Stimulated activated naive B cell treated with anti-CD40 and anti-IgM and Interleukin-4, amounts not matched to agents 10 μg/mL and 1 μg/mL and 100 μg/mL, for 72 hours (primary cell): ENCODE data around the gene FAM53A.

Experiments
- ATAC-seq, 2 donors: fragments of 150-1000 bp; cut with Tn5 transposase; replicated peaks; 2 replicates each; pipeline ENCODE4 v1.10.0; 2021; ENCODE audit warnings: moderate library complexity in 1 of 2
- DNase-seq: peaks from one replicate; pipeline ENCODE4 v3.0.0; 2021
- H3K27ac Mint-ChIP-seq: one replicate; pipeline ENCODE4 v1.8.0; 2022; ENCODE audit warnings: mild to moderate bottlenecking, mixed read lengths
- H3K27me3 Mint-ChIP-seq, 2 donors: one replicate each; pipeline ENCODE4 v1.8.0; 2022; ENCODE audit warnings: mixed read lengths in 2 of 2
- H3K36me3 Mint-ChIP-seq, 2 donors: one replicate each; pipeline ENCODE4 v1.8.0; 2022; ENCODE audit warnings: mixed read lengths in 2 of 2, mild to moderate bottlenecking in 1 of 2
- H3K4me1 Mint-ChIP-seq, 2 donors: one replicate each; pipeline ENCODE4 v1.8.0; 2022; ENCODE audit warnings: mixed read lengths in 2 of 2, mild to moderate bottlenecking in 1 of 2
- H3K4me3 Mint-ChIP-seq, 2 donors: one replicate each; pipeline ENCODE4 v1.8.0; 2022; ENCODE audit warnings: mild to moderate bottlenecking in 2 of 2, mixed read lengths in 2 of 2, moderate library complexity in 1 of 2
- H3K9me3 Mint-ChIP-seq, 2 donors: one replicate each; pipeline ENCODE4 v1.8.0; 2022; ENCODE audit warnings: mixed read lengths in 2 of 2, mild to moderate bottlenecking in 1 of 2

The FAM53A gene

DNA sequence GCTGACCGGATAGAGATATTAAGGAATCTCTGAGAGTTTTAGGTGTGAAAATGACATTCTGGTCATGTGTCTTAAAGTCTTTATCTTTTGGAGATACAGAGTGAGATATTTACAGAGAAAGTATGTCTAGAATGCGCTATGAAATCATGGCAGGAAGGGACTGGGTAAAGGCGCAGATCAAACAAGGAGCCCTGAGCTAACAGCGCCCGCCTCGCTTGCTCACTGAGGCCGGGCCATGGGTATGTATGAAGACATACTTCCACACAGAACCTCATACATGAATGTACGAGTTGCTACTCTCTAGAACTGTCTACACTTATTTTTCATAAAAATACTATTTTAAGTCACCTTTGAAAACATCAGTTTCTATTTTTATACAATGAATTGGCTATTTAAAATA lies 20.0 kb downstream of the FAM53A start:
- peaks cover 3% of the 10 kb centered on the region in 2 donors for H3K36me3 Mint-ChIP-seq
- ATAC-seq (no peak), DNase-seq (no peak)
- H3K4me3 Mint-ChIP-seq: no peak overlapping the region
- no peaks in the 10 kb centered on the region for H3K9me3 Mint-ChIP-seq
- H3K27ac Mint-ChIP-seq: no peak overlapping the region
- H3K27me3 Mint-ChIP-seq: no peaks in the 10 kb centered on the region
- H3K4me1 Mint-ChIP-seq: peaks cover 0 to 6% of the 10 kb centered on the region in 2 donors

DNA sequence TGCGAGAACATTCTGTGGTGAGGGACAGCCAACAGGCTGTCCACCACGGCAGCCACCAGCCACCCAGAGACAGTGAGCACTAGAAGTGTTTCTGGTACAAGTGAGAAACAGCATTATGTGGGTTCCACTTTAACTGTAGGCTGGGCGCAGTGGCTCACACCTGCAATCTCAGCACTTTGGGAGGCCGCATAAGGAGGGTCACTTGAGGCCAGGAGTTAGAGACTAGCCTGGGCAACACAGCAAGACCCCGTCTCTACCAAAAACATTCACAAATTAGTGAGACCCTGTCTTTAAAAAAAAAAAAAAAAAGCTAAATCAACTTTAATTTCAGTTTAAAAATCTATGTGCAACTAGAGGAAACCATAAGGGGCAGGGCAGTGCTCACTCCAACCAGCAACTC lies 20.6 kb downstream of the FAM53A start:
- ATAC-seq (no peak), DNase-seq (no peak)
- H3K4me1 Mint-ChIP-seq: peaks cover 0 to 6% of the 10 kb centered on the region in 2 donors
- H3K9me3 Mint-ChIP-seq: no peaks in the 10 kb centered on the region
- no peak overlapping the region for H3K27ac Mint-ChIP-seq
- H3K4me3 Mint-ChIP-seq: no peak overlapping the region
- no peaks in the 10 kb centered on the region for H3K27me3 Mint-ChIP-seq
- peaks cover 2 to 3% of the 10 kb centered on the region in 2 donors for H3K36me3 Mint-ChIP-seq

- no peak overlapping the region for H3K4me3 Mint-ChIP-seq
- peaks cover 3% of the 10 kb centered on the region in 2 donors for H3K36me3 Mint-ChIP-seq
- no peaks in the 10 kb centered on the region for H3K9me3 Mint-ChIP-seq
- H3K27ac Mint-ChIP-seq: no peak overlapping the region
- no peak for DNase-seq
- no peaks in the 10 kb centered on the region for H3K27me3 Mint-ChIP-seq
- ATAC-seq: no peak
- peaks cover 0 to 6% of the 10 kb centered on the region in 2 donors for H3K4me1 Mint-ChIP-seq
Observed at GRCh38 chr4:1661695-1662094, 22.4 kb downstream of the FAM53A start.

DNA sequence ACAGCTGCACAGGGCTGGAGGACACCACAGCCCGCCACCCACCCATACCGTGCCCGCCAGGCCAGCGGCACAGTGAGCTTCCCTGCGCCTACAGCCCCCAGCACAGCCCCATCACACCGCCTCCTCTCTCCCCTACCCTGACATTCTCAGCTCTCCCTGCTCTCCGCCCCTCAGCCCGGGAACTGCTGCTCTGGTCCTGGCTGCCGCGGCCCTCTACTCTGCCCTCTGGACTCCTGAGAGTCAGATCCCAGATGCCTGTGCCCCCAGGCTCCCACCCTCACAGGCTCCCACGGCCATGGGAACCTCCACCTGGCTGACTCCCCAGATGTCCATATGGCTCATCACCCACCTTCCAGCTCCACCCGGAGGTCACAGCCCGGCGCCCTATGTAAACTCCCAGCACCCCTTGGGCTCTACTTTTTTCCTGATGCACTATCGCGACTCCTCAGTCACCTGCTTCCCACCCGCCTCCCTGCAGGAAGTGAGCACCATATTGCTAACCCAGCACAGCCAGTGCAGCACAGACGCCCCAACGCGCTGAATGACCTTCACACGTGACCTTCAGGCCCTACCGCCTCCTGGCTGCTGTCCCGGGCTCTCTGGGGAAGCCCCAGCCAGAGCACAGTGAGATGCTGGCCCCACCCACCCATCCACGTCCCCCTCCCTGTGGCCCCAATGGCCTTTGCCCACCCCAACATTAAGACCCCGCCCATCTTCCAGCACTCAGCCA lies 23.0 kb downstream of the FAM53A start:
- H3K4me3 Mint-ChIP-seq: no peak overlapping the region
- no peaks in the 10 kb centered on the region for H3K27me3 Mint-ChIP-seq
- ATAC-seq: no peak
- H3K9me3 Mint-ChIP-seq: no peaks in the 10 kb centered on the region
- DNase-seq: no peak
- H3K27ac Mint-ChIP-seq: peak overlapping the region; percentile 47
- H3K36me3 Mint-ChIP-seq: peaks cover 3 to 5% of the 10 kb centered on the region in 2 donors
- peaks cover 0 to 6% of the 10 kb centered on the region in 2 donors for H3K4me1 Mint-ChIP-seq

DNA sequence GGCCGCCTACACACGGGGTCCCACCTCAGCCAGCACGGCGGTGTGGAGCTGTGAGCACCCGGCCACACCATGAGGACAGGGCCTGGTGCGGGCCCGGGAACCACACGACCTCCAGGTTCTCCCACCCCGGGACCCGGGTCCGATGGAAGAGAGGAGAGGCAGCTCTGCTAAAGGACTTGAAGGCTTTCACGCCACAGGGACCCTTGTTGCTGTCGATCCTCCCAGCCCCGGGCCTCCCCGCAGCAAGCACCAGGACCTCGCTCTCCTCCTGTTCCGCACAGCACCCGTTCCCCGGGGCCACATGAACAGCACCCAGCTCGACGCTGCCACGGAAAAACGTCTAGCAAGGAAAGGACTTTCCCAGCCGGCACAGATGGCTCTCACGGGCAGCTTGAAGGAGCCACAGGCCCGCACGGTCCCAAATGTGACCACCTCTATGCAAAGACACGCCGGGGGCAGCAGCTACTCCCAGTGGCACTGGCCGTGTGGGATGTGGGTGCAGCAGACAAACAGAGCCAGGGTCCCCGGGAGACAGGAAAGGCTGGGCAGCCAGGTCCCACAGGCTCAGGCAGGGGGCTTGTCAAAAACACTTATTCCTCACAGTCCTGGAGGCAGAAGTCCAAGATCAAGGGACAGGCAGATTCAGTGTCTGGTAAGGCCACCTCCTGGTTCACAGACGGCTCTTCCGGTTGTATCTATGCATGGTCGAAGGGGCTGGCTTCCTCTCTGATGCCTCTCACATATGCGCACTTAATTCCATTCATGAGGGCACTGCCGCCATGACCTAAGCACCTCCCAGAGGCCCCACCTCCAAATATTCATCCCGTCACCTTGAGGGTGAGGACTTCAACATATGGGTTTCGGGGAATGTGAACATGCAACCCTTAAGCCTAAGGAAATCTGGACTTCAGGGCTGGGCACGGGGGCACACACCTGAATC lies 24.7 kb downstream of the FAM53A start:
- Mint-ChIP-seq H3K36me3 (peaks cover 6 to 7% of the 10 kb centered on the region in 2 donors), H3K27me3 (no peaks in the 10 kb centered on the region), H3K27ac (no peak overlapping the region), H3K9me3 (no peaks in the 10 kb centered on the region), H3K4me3 (no peak overlapping the region), H3K4me1 (peaks cover 0 to 6% of the 10 kb centered on the region in 2 donors)
- DNase-seq: no peak
- no peak for ATAC-seq

GRCh38 chr4:1658581-1658980 lies 25.5 kb downstream of the FAM53A start:
- DNase-seq (no peak), ATAC-seq (no peak)
- Mint-ChIP-seq H3K4me3 (no peak overlapping the region), H3K27ac (no peak overlapping the region), H3K27me3 (no peaks in the 10 kb centered on the region), H3K4me1 (peaks cover 0 to 6% of the 10 kb centered on the region in 2 donors), H3K9me3 (no peaks in the 10 kb centered on the region), H3K36me3 (peaks cover 6 to 7% of the 10 kb centered on the region in 2 donors)

GRCh38 chr4:1658146-1658545 lies 26.0 kb downstream of the FAM53A start:
- H3K36me3 Mint-ChIP-seq: peaks cover 6 to 7% of the 10 kb centered on the region in 2 donors
- H3K9me3 Mint-ChIP-seq: no peaks in the 10 kb centered on the region
- ATAC-seq: no peak
- no peak for DNase-seq
- H3K27ac Mint-ChIP-seq: no peak overlapping the region
- H3K4me1 Mint-ChIP-seq: peaks cover 0 to 6% of the 10 kb centered on the region in 2 donors
- H3K4me3 Mint-ChIP-seq: no peak overlapping the region
- H3K27me3 Mint-ChIP-seq: no peaks in the 10 kb centered on the region

- peaks cover 6 to 7% of the 10 kb centered on the region in 2 donors for H3K36me3 Mint-ChIP-seq
- peaks cover 0 to 6% of the 10 kb centered on the region in 2 donors for H3K4me1 Mint-ChIP-seq
- H3K27me3 Mint-ChIP-seq: no peaks in the 10 kb centered on the region
- no peak overlapping the region for H3K27ac Mint-ChIP-seq
- no peak for ATAC-seq
- H3K4me3 Mint-ChIP-seq: no peak overlapping the region
- H3K9me3 Mint-ChIP-seq: no peaks in the 10 kb centered on the region
- DNase-seq: no peak
Observed at GRCh38 chr4:1656986-1657385, 27.1 kb downstream of the FAM53A start.

- no peaks in the 10 kb centered on the region for H3K9me3 Mint-ChIP-seq
- peaks cover 0 to 4% of the 10 kb centered on the region in 2 donors for H3K4me1 Mint-ChIP-seq
- no peak for DNase-seq
- no peak for ATAC-seq
- H3K27ac Mint-ChIP-seq: no peak overlapping the region
- peaks cover 6% of the 10 kb centered on the region in 2 donors for H3K36me3 Mint-ChIP-seq
- H3K27me3 Mint-ChIP-seq: no peaks in the 10 kb centered on the region
- H3K4me3 Mint-ChIP-seq: no peak overlapping the region
Observed at GRCh38 chr4:1656132-1656531, 28.0 kb downstream of the FAM53A start.

DNA sequence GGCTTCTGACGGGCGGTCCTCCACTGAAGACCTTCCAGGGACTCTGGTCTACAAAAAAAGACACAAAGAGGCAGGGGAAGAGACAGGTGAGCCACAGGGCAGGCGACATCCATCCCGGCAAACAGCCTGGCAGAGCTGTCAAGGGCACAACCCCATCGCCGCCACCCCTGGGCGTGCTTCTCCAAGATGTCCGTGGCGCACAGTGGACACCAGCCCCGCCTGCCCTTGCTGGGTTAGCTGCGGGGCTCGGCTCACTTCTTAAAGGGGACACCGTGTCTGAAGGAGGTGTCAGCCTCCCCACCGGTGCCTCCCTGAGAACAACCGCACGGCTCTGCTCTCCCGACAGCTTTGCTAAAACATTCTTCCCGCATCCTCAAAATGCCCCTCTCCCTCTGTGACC lies 28.4 kb downstream of the FAM53A start:
- DNase-seq (no peak), ATAC-seq (no peak)
- Mint-ChIP-seq H3K4me3 (no peak overlapping the region), H3K27ac (no peak overlapping the region), H3K27me3 (no peaks in the 10 kb centered on the region), H3K4me1 (no peaks in the 10 kb centered on the region), H3K9me3 (no peaks in the 10 kb centered on the region), H3K36me3 (peaks cover 4 to 6% of the 10 kb centered on the region in 2 donors)

GRCh38 chr4:1655081-1655480 lies 29.0 kb downstream of the FAM53A start:
- Mint-ChIP-seq H3K4me1 (no peaks in the 10 kb centered on the region), H3K27me3 (no peaks in the 10 kb centered on the region), H3K4me3 (no peak overlapping the region), H3K36me3 (peaks cover 4 to 6% of the 10 kb centered on the region in 2 donors), H3K9me3 (peaks cover 0 to 2% of the 10 kb centered on the region in 2 donors), H3K27ac (no peak overlapping the region)
- DNase-seq (no peak), ATAC-seq (no peak)

DNA sequence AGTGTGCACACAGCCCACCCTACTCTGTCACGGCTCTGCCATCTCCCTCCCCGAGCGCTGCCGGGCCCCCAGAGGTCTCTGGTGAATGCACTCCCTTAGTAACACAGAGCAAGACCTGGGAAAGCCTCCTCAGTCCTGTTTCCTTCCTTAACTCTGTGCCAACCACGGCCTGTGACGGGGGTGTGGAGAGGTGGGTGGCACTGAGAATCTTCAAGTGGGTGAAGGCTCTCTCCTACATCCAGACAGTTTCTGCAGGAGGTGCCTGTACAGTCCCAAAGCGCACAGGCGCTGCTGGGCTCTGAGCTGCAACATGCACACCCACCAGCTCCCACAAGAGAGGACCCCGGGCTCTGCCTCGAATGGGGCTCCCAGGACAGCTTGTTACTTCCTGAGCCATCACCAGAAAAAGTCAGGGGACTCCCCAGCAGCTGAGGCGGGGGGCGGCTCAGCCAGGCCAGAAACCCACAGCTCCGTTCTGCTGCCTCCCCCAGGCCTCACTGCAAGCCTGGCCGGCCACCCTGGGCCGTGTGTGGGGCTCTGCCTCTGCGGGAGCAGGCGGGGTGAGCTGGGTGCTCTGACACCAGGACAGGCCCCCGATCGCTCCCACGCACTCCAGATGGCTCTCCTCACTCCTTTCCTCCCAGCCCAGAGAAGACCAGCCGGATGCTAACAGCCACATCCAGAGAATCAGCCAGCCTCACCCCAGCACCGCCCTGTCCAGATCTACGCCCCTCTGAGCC lies 29.7 kb downstream of the FAM53A start:
- H3K4me3 Mint-ChIP-seq: no peak overlapping the region
- ATAC-seq (no peak), DNase-seq (no peak)
- no peaks in the 10 kb centered on the region for H3K27me3 Mint-ChIP-seq
- no peaks in the 10 kb centered on the region for H3K4me1 Mint-ChIP-seq
- peaks cover 0 to 4% of the 10 kb centered on the region in 2 donors for H3K9me3 Mint-ChIP-seq
- H3K27ac Mint-ChIP-seq: no peak overlapping the region
- H3K36me3 Mint-ChIP-seq: peaks cover 4 to 6% of the 10 kb centered on the region in 2 donors

DNA sequence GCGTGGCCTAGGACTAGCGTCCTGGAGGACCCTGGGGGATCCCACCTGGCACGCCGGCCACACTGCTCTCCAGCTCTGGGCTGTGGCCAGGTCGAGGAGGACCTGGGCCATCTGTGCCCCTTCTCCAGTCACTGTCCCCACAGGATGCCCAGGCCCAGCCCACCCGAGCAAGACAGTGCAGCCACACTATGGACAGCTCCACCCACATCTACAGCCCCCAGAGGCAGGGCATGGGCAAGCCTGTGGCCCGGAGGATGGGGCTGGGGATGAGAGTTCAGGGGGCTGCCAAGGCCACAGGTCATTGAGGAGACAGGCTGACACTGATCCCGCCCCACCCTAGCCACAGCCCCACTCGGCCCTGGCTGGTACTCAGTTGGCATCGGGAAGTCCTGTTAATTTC lies 30.3 kb downstream of the FAM53A start:
- no peak for ATAC-seq
- Mint-ChIP-seq H3K4me1 (no peaks in the 10 kb centered on the region), H3K4me3 (no peak overlapping the region), H3K27me3 (no peaks in the 10 kb centered on the region), H3K27ac (no peak overlapping the region), H3K36me3 (peaks cover 4 to 6% of the 10 kb centered on the region in 2 donors), H3K9me3 (peaks cover 0 to 4% of the 10 kb centered on the region in 2 donors)
- no peak for DNase-seq

DNA sequence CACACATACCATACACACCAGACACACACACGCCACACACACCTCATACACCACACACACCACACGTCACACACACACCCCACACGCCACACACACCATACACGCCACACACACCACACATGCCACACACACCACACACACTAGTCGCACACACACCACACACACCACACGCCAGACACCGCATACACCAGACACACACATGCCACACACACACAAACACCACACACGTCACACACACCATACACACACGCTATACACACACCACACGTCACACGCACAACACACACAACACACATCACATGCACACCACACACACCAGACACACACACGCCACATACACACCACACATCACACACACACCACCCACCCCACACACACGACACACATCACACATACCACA lies 32.0 kb downstream of the FAM53A start:
- Mint-ChIP-seq H3K36me3 (peaks cover 4 to 6% of the 10 kb centered on the region in 2 donors), H3K27ac (no peak overlapping the region), H3K27me3 (no peaks in the 10 kb centered on the region), H3K9me3 (peaks cover 0 to 4% of the 10 kb centered on the region in 2 donors), H3K4me3 (no peak overlapping the region), H3K4me1 (peaks cover 0 to 2% of the 10 kb centered on the region in 2 donors)
- no peak for ATAC-seq
- DNase-seq: no peak
